T47D (cell line): ENCODE measurements around the gene TCF25.
"Not testable (repeated sequence)": the region's sequence is repeated elsewhere in the genome, so short reads cannot be mapped to it uniquely, and the experiment has no call there.

Experiments used
- DNase-seq, 2 experiments: peaks; one replicate each; pipeline versions ENCODE4 v3.0.0 to v3.0.0-alpha.2; 2011 to 2012; ENCODE audit warnings: low read depth in 1 of 2, low spot score in 1 of 2
- JUND ChIP-seq: IDR thresholded peaks from 2 replicates; pipeline ENCODE4 v1.6.1; 2012; ENCODE audit warnings: low read depth
- in situ Hi-C: cut with HindIII; loops from 2 replicates; pipeline ENCODE4 v1.10.0; 2016; ENCODE audit warnings: low sequenced_read_pairs, low pct_unique_long_range_greater_than_20kb

TCF25 gene, protein sequence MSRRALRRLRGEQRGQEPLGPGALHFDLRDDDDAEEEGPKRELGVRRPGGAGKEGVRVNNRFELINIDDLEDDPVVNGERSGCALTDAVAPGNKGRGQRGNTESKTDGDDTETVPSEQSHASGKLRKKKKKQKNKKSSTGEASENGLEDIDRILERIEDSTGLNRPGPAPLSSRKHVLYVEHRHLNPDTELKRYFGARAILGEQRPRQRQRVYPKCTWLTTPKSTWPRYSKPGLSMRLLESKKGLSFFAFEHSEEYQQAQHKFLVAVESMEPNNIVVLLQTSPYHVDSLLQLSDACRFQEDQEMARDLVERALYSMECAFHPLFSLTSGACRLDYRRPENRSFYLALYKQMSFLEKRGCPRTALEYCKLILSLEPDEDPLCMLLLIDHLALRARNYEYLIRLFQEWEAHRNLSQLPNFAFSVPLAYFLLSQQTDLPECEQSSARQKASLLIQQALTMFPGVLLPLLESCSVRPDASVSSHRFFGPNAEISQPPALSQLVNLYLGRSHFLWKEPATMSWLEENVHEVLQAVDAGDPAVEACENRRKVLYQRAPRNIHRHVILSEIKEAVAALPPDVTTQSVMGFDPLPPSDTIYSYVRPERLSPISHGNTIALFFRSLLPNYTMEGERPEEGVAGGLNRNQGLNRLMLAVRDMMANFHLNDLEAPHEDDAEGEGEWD

DNA sequence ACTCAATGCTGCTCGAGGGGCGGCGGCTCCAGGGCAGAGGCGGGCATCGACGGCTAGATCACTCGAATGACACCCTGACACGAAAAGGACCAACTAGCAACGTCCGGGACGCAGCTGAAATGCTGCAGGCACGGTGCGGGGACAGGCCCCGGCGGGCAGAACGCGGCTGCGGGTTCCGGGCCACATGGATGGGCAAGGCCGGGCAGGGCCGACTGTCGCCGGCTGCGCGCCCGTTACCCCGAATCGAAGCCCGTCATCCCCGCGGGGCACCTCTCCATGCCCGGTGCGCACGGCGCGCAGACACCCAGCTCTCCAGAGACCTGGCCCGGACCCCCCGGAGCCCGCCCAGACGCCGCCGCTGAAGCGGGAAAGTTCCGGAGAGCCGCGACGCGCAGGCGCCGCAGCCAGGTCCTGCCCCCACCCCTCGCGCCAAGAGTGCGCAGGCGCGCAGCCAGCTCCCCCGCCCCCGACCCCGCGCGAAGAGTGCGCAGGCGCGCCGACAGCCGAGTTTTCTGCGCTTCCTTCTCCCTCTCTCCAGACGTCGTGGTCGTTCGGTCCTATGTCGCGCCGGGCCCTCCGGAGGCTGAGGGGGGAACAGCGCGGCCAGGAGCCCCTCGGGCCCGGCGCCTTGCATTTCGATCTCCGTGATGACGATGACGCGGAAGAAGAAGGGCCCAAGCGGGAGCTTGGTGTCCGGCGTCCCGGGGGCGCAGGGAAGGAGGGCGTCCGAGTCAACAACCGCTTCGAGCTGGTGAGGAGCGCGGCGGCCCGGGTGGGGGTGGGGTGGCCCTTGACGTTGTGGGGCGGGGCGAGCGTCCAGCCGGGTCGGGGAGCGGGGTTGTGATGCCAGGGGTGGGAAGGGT lies at the start of gene TCF25:
Gene TCF25 (plus strand): TSS at position 484 of the 863 bp plus-strand sequence. CDS start 76 bp downstream, at position 560.
- no peak for TF ChIP-seq JUND
- in situ Hi-C loops = no loop called here
- DNase-seq = peak; percentile 75 to 93

DNA sequence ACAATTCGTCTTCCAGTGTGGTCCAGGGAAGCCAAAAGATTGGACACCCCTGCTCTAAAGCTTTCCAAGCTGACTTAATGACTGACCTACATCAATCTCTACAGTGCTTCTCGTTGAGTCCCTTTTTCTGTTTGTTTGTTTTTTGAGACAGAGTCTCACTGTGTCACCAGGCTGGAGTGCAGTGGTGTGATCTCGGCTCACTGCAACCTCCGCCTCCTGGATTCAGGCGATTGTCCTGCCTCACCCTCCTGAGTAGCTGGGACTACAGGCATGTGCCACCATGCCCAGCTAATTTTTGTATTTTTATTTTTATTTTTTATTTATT lies 49.6 kb upstream of the TCF25 start:
- in situ Hi-C loops, DNase-seq: not testable (repeated sequence)

DNA sequence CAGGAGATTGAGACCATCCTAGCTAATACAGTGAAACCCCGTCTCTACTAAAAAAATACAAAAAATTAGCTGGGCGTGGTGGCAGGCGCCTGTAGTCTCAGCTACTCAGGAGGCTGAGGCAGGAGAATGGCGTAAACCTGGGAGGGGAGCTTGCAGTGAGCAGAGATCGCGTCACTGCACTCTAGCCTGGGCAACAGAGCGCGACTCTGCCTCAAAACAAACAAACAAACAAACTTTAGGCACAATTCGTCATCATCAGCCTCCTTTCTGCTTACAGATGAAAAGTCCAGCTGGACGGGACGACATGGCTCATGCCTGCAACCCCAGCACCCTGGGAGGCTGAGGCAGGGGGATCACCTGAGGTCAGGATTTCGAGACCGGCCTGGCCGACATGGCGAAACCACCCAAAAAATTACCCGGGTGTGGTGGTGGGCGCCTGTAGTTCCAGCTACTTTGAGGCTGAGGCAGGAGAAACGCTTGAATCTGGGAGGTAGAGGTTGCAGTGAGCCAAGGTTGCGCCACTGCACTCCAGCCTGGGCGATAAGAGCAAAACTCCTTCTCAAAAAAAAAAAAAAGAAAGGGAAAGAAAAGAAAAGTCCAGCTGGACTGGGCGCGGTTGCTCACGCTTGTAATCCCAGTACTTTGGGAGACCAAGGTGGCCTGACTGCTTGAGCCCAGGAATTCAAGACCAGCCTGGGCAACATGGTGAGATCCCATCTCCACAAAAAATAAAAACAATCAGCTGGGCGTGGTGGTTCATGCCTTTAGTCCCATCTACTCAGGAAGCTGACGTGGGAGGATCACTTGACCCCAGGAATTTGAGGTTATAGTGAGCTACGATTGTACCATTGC lies 46.6 kb upstream of the TCF25 start:
- DNase-seq = no peak
- in situ Hi-C loops = no loop called here
- no peak for TF ChIP-seq JUND

DNA sequence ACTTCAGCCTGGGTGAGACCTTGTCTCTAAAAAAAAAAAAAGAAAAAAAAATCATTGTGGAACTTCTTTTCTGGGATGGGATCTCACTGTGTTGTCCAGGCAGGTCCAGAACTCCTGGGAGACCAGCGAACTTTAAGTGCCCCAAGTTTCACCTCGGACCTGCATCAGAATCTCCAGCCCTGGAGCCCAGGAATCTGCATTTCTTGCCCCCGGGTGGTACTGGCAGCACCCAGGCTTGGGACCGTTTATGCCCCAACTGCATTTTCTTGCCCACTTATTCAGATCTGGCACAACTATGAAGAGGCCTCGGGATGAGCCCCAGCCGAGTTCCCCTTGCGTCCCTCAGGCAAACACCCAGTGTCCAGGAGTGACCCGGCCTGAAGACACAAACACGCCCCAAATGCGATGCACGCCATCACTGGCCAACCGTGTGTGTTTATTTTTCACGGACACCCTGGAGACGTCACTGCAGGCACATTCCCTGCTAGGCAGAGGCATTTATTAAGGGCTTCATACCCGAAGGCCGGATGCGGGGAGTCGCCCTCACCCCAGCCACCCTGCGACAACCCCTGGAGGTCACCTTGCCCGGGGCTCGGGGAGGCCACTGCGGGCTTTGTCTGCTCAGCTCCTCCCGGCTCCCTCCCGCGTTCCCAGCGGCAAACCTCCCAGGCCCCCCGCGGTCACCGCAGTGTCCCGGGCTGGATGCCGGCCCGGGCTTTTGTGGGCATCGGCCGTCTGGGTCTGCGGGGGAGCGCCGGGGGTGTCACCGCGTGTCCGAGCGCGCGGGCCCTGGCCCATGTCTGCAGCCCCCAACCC lies 45.8 kb upstream of the TCF25 start:
- TF ChIP-seq JUND = no peak
- in situ Hi-C loops = no loop called here
- DNase-seq = peak; percentile 44 to 94

DNA sequence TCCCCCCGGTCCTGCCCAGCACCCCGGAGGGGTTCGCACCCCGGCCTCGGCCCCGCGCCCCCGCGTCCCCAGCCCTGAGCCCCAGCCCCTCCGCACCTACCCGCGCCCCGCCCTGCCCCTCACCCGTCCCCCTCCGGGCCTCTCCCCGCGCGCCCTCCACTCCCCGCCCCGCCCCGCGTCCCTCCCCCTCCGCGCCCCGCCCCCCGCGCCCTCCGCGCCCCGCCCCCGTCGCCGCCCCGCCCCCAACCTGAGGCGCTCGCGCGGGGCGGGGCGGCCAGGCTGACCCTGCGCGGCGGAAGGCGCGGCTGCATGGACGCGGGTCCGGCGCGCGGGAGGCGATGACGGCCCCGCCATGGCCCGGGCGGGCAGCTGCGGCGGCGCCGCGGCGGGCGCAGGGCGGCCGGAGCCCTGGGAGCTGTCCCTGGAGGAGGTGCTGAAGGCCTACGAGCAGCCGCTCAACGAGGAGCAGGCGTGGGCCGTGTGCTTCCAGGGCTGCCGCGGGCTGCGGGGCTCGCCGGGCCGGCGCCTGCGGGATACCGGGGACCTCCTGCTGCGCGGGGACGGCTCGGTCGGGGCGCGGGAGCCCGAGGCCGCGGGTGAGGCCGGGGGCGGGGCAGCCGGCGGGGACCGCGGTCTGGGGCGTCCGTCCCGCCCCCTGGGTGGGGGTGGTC lies 45.1 kb upstream of the TCF25 start, which contains the start of gene SPIRE2:
Gene SPIRE2 (plus strand): TSS at position 277 of the 671 bp plus-strand sequence. CDS start 76 bp downstream, at position 353.
- TF ChIP-seq JUND = no peak
- peak; percentile 40 to 91 for DNase-seq
- in situ Hi-C loops = no loop called here

DNA sequence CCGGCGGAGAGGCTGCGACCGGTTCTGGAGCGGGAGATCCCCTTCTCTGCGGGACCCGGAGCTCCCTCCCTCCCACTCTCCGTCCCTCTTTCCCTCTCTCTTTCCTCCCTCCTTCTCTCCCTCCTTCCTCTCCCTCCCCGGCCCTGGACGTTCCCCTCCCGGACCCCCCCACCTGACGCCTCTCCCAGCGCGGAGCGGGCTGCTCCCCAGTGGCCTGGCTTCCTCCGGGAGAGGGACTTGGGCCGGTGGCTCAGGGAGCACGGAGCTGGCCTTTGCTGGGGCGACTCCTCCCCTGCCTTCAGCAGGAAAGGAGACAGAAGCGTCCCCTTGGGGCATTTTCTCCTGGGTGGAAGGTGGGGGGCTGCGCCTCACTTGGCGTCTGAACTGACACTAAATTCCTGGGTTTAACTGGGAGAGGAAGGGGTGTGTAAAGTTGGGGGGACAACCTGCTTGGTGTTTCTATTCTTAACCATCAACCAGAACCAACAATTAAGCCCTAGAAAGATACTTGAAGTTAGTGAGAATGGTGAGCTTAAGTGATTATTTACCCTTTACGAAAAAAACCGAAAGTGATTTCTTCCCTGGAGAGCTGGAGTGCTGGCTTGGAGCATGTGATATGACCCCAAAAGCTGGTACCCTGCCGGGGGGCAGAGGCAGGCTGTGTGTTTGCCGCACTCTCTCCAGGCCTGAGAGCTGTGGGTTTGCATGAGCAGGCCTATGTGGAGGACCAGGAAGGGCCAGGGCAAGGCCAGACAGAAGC lies 44.3 kb upstream of the TCF25 start:
- peak in 1 of 2 experiments; percentile 59 for DNase-seq
- TF ChIP-seq JUND = no peak
- in situ Hi-C loops = no loop called here

DNA sequence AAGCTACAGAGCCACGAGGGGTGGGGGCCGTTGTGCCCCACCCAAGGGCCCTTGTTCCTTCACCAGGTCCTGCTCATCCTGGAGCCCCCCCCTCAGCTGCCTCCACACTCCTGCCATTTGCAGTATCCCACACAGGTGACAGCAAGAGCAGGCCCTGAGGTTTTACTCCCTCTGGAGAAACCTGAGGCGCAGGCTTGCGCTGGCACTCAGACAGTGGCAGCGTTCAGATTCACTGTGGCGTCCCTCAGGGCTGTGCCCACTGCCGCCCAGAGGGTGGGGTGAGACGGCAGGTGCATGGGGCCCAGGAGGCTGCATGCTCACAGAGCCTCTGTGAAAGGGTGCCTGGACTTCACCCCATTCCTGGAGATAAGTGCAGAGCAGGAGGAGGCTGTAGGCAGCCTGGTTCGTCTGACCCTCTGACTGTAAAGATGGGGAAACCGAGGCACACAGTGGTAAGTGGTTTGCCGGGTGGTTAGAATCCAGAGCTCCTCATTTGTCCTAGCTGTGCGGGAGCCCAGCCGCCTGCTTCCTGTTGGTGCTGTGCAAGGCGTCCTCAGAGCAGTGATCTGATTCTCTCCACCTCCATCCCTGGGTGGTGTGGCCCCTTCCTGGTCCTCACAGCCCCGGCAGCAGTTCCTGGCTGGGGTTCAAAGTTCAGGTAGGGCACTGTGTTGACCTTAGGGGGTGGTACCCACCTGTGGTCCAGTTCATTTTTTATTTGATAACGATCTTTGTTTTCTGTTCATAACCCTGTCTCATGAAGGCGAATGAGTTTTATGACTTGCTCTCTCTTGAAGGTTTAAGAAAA lies 43.6 kb upstream of the TCF25 start:
- in situ Hi-C loops = no loop called here
- DNase-seq = peak in 1 of 2 experiments; percentile 51
- TF ChIP-seq JUND = no peak

DNA sequence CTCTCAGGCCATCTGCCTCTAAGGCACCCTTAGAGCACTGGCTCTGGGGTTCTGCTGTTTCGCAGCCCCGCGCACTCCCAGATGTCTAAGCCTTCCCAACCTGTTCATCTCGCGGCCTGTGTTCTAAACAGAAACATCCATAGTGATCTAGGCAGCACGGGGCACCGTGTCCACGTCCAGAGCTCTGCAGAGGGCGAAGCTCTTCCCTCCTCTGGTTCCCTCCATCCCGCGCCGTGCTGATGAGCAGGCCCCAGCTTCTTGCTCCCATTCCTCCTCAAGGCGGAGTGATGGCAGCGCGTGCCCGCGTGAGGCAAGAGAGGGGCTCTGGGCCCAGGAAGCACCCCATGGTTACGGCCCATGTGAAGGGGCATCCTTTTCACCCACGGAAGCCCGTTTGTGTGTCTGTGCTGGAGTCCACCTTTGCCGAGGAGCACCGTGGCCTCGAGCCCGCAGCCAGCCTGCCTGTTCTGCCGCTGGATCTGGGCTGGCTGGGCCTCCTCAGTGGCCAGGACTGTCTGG lies 41.5 kb upstream of the TCF25 start:
- in situ Hi-C loops = no loop called here
- TF ChIP-seq JUND = no peak

DNA sequence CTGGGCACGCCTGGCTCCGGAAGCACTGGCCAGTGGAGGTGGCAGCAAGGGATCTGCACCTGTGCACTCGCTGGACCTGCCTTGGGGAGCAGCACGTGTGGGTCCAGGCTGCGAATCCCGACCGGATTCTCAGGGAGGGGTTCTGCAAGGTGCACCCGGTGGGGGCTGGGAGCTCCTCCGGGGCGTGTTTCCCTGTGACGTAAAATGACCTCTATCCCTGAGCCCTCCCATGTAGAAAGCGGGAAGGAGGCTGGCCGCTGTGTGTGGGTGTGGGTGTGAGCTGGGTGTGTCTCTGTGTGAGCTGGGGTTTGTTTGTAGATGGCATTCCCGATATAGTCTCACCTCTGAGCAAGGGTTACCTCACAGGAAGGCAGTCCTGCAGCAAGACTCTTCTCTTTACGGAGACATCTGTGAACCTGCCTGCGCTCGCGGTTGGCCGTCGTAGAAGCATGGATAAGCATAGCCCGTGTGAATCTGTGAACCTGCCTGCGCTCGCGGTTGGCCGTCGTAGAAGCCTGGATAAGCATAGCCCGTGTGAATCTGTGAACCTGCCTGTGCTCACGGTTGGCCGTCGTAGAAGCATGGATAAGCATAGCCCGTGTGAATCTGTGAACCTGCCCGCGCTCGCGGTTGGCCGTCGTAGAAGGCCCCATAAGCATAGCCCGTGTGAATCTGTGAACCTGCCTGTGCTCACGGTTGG lies 39.6 kb upstream of the TCF25 start:
- in situ Hi-C loops = not testable (repeated sequence)
- DNase-seq = peak in 1 of 2 experiments; percentile 72

More for the DNA sequence above, 41.5 kb upstream of the TCF25 start:
- DNase-seq = no peak

DNA sequence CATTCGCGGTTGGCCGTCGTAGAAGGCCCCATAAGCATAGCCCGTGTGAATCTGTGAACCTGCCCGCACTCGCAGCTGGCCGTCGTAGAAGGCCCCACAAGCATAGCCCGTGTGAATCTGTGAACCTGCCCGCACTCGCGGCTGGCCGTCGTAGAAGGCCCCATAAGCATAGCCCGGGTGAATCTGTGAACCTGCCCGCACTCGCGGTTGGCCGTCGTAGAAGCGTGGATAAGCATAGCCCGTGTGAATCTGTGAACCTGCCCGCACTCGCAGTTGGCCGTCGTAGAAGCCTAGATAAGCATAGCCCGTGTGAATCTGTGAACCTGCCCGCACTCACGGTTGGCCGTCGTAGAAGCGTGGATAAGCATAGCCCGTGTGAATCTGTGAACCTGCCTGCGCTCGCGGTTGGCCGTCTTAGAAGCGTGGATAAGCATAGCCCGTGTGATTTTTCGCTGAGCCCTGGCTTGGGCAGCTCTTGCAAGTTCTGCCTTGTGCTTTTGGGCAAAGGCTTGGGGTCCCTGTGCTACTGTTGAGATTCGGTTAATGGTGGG lies 38.5 kb upstream of the TCF25 start:
- DNase-seq, in situ Hi-C loops: not testable (repeated sequence)

DNA sequence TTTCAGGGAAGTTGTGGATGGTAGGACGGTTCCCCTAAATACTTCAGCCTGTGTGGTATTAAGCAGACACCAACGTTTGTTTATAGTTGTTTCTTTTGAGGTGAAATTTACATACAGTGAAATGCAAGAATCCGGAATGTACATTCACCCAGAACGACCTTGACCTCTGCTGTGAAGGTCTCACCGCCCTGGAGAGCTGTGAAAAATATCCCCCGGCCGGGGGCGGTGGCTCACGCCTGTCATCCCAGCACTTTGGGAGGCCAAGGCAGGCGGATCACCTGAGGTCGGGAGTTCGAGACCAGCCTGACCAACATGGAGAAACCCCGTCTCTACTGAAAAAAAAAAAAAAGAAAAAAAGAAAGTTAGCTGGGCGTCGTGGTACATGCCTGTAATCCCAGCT lies 36.9 kb upstream of the TCF25 start:
- in situ Hi-C loops = not testable (repeated sequence)

More for the DNA sequence above, 36.9 kb upstream of the TCF25 start:
- DNase-seq = not testable (repeated sequence)
